Fibroblast of upper back skin (primary cell): ENCODE data around the gene CACNG1.
"Not testable (repeated sequence)": the region's sequence is repeated elsewhere in the genome, so short reads cannot be mapped to it uniquely, and the experiment has no call there.

ENCODE experiments used
- DNase-seq: peaks from one replicate; pipeline ENCODE4 v3.0.0-alpha.2; 2013

Gene CACNG1

GRCh38 chr17:67082107-67082506 lies 37.8 kb downstream of the CACNG1 start:
- DNase-seq = no peak

- no peak for DNase-seq
These were observed 41.1 kb downstream of the CACNG1 start for GRCh38 chr17:67085406-67085805.

GRCh38 chr17:67088639-67089038 lies 44.3 kb downstream of the CACNG1 start:
- no peak for DNase-seq

- no peak for DNase-seq
These were observed 46.0 kb downstream of the CACNG1 start for GRCh38 chr17:67090341-67090740.

- DNase-seq = no peak
These were observed 47.9 kb downstream of the CACNG1 start for GRCh38 chr17:67092291-67092690.

- not testable (repeated sequence) for DNase-seq
These were observed 48.4 kb downstream of the CACNG1 start for GRCh38 chr17:67092710-67093109.

GRCh38 chr17:67093348-67093747 lies 49.0 kb downstream of the CACNG1 start:
- no peak for DNase-seq

- peak; percentile 69 for DNase-seq
These were observed 50.9 kb downstream of the CACNG1 start for GRCh38 chr17:67095291-67095690.

- peak; percentile 51 for DNase-seq
These were observed 51.4 kb downstream of the CACNG1 start for GRCh38 chr17:67095803-67096202.

- no peak for DNase-seq
These were observed 52.3 kb downstream of the CACNG1 start for GRCh38 chr17:67096609-67097008.

GRCh38 chr17:67098006-67098405 lies 53.7 kb downstream of the CACNG1 start:
- DNase-seq = no peak

GRCh38 chr17:67104641-67105040 lies 60.3 kb downstream of the CACNG1 start:
- not testable (repeated sequence) for DNase-seq

GRCh38 chr17:67105213-67105612 lies 60.9 kb downstream of the CACNG1 start:
- DNase-seq = peak; percentile 76
